HepG2 (cell line): Measurements from ENCODE around the gene GPBAR1. TPM values are rescaled to one million over a fixed set of nuclear protein-coding genes. Genes with fewer than 3 reads are reported as not detected.

Source experiments
- AKNA ChIP-seq: sonication (generic); formaldehyde crosslinking; IDR thresholded peaks from 2 replicates; pipeline ENCODE4 v1.4.0; 2020; ENCODE audit warnings: missing genetic modification reagents, borderline replicate concordance
- ARNTL ChIP-seq: sonication (generic); formaldehyde crosslinking; IDR thresholded peaks from 2 replicates; pipeline ENCODE4 v1.4.0; 2020; ENCODE audit warnings: mild to moderate bottlenecking, missing genetic modification reagents
- BRCA1 ChIP-seq: sonication (generic); formaldehyde crosslinking; IDR thresholded peaks from 2 replicates; pipeline ENCODE4 v1.4.0; 2020; ENCODE audit warnings: missing genetic modification reagents
- CBX2 ChIP-seq, 2 experiments: fragments of 200-600 bp in 1 of 2; sonication (generic); formaldehyde crosslinking in 1 of 2; IDR thresholded peaks; 2 replicates each; pipeline versions ENCODE4 v1.7.0 to v1.8.1; 2018 to 2022; ENCODE audit warnings: low read depth in 2 of 2, low read length in 1 of 2, mild to moderate bottlenecking in 1 of 2, missing genetic modification reagents in 1 of 2
- CREB3 ChIP-seq: sonication (generic); formaldehyde crosslinking; IDR thresholded peaks from 2 replicates; pipeline ENCODE4 v1.5.0; 2020; ENCODE audit warnings: missing genetic modification reagents
- FOXK2 ChIP-seq: fragments of 450-650 bp; IDR thresholded peaks from 2 replicates; pipeline ENCODE4 v1.6.1; 2016
- KDM1A ChIP-seq: IDR thresholded peaks from 2 replicates; pipeline ENCODE4 v1.6.1; 2016; ENCODE audit warnings: missing compliant biosample characterization
- KDM5A ChIP-seq: fragments of 200-600 bp; sonication (generic); IDR thresholded peaks from 2 replicates; pipeline ENCODE4 v1.7.0; 2018; ENCODE audit warnings: antibody characterized with exemption, mild to moderate bottlenecking, low read length, borderline replicate concordance
- KLF11 ChIP-seq: IDR thresholded peaks from 2 replicates; pipeline ENCODE4 v1.6.1; 2016; ENCODE audit warnings: missing compliant biosample characterization
- KLF6 ChIP-seq: IDR thresholded peaks from 2 replicates; pipeline ENCODE4 v1.8.0; 2016; ENCODE audit warnings: missing biosample characterization, missing genetic modification reagents
- NFATC3 ChIP-seq: sonication (generic); formaldehyde crosslinking; IDR thresholded peaks from 2 replicates; pipeline ENCODE4 v1.5.1; 2020; ENCODE audit warnings: mild to moderate bottlenecking, missing genetic modification reagents
- POGZ ChIP-seq: sonication (generic); formaldehyde crosslinking; IDR thresholded peaks from 2 replicates; pipeline ENCODE4 v1.4.0; 2020; ENCODE audit warnings: mild to moderate bottlenecking, missing genetic modification reagents
- RBFOX2 ChIP-seq: fragments of 200-400 bp; formaldehyde crosslinking; IDR thresholded peaks from 2 replicates; pipeline ENCODE4 v1.6.1; 2017; ENCODE audit warnings: low read depth, mild to moderate bottlenecking, low read length
- SP4 ChIP-seq: sonication (generic); formaldehyde crosslinking; IDR thresholded peaks from 2 replicates; pipeline ENCODE4 v1.8.1; 2023; ENCODE audit warnings: mild to moderate bottlenecking, missing genetic modification reagents
- TBP ChIP-seq: sonication (generic); formaldehyde crosslinking; IDR thresholded peaks from 2 replicates; pipeline ENCODE4 v1.5.0; 2020; ENCODE audit warnings: missing genetic modification reagents
- TCF7L2 ChIP-seq: IDR thresholded peaks from 2 replicates; pipeline ENCODE4 v1.6.1; 2011; ENCODE audit warnings: mild to moderate bottlenecking, low read depth, low read length, moderate library complexity
- polyA plus RNA-seq, 8 experiments: library from polyadenylated mRNA; depleted of rRNA in 3 of 8; stranded (reverse) in 7 of 8; unstranded in 1 of 8; fragments of >200 nt; fragmentation: Illumina TruSeq in 4 of 8; extraction: Trizol in 4 of 8; gene quantifications; 2 replicates each; pipeline versions ENCODE4 v1.2.1 to v1.2.3, GENCODE V29; 2011 to 2016; ENCODE audit warnings: low read depth in 4 of 8, missing spikeins in 1 of 8, mixed read lengths in 1 of 8; ENCODE audit not compliant: insufficient read depth in 1 of 8
- total RNA-seq, 5 experiments: library from RNA; depleted of rRNA; stranded (reverse); fragments of >200 nt; fragmentation: Illumina TruSeq; extraction: Trizol; gene quantifications; 2 replicates each; pipeline ENCODE4 v1.2.3, GENCODE V29; 2016; ENCODE audit warnings: low read depth in 1 of 5
- TF ChIP-seq, protein P1 (sequence below): sonication (generic); formaldehyde crosslinking; IDR thresholded peaks from 2 replicates; pipeline ENCODE4 v1.4.0; 2020; ENCODE audit warnings: mild to moderate bottlenecking, missing genetic modification reagents
- TF ChIP-seq, protein P2 (sequence below): sonication (generic); formaldehyde crosslinking; IDR thresholded peaks from 2 replicates; pipeline ENCODE4 v1.4.0; 2020; ENCODE audit warnings: missing genetic modification reagents

The GPBAR1 gene
- total and polyA plus RNA-seq, 2 of the 13 experiments (the other 11 are each of a cell fraction or from before 2014, with no cell fraction given) = 0.05 to 0.09 TPM

DNA sequence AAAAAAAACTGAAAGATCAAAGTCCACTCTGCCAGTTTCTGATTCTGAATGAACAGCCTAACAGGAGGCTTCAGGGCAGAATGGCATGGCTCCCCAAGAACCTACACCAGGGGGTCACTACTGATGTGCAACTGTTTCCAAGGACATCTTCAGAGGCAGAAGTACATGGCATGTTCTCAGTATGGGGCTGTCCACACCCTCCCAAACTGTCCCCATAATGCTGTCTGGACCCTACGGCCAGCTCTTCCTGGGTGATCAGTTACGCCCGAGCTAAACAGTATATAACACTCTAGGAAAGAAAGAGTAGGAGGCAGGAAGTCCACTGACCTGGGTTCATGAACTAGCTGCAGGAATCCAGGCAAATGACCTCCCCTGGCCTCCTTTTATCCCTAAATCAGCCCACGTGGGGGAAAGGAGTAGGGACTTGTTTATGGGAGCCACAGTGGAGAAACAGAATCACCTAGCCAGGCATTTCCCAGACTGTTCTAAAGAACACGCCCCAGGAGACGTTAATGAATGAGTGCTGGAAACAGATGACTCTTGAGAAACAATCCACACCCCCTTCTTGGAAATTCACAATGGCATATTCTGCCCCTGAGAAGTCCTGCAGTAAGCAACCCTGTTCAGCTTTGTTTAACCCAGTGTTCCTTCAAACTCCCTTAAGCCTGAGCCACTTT is 29.0 kb downstream of the GPBAR1 start (continued):
- TF ChIP-seq CREB3 (CRISPR knock-in tag) (no peak), AKNA (CRISPR knock-in tag) (0 out of 2 replicates have a peak, but pooled peaks have one; percentile 37), KDM5A (peak; percentile 21; the same call in 1 of the 2 replicates), ARNTL (CRISPR knock-in tag) (0 out of 2 replicates have a peak, but pooled peaks have one; percentile 7), KLF6 (CRISPR knock-in tag) (no peak), TCF7L2 (no peak), NFATC3 (CRISPR knock-in tag) (peak; percentile 47; the same call in 1 of the 2 replicates), TBP (CRISPR knock-in tag) (0 out of 2 replicates have a peak, but pooled peaks have one; percentile 42), KLF11 (CRISPR knock-in tag) (no peak), FOXK2 (no peak), RBFOX2 (peak; percentile 57; the same call in 1 of the 2 replicates), POGZ (CRISPR knock-in tag) (no peak), SP4 (no peak), BRCA1 (CRISPR knock-in tag) (peak; percentile 85; the same call in 1 of the 2 replicates), KDM1A (CRISPR knock-in tag) (no peak), CBX2 (IDR thresholded peaks at IDR 0.05; ENCODE audit: low read depth, low read length) (no peak), CBX2 (CRISPR knock-in tag; IDR thresholded peaks at IDR 0.05; ENCODE audit: low read depth) (peak; percentile 29; the same call in 1 of the 2 replicates)
- TF ChIP-seq, protein P1, sequence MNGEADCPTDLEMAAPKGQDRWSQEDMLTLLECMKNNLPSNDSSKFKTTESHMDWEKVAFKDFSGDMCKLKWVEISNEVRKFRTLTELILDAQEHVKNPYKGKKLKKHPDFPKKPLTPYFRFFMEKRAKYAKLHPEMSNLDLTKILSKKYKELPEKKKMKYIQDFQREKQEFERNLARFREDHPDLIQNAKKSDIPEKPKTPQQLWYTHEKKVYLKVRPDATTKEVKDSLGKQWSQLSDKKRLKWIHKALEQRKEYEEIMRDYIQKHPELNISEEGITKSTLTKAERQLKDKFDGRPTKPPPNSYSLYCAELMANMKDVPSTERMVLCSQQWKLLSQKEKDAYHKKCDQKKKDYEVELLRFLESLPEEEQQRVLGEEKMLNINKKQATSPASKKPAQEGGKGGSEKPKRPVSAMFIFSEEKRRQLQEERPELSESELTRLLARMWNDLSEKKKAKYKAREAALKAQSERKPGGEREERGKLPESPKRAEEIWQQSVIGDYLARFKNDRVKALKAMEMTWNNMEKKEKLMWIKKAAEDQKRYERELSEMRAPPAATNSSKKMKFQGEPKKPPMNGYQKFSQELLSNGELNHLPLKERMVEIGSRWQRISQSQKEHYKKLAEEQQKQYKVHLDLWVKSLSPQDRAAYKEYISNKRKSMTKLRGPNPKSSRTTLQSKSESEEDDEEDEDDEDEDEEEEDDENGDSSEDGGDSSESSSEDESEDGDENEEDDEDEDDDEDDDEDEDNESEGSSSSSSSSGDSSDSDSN (CRISPR knock-in tag) = 0 out of 2 replicates have a peak, but pooled peaks have one; percentile 16
- TF ChIP-seq, protein P2, sequence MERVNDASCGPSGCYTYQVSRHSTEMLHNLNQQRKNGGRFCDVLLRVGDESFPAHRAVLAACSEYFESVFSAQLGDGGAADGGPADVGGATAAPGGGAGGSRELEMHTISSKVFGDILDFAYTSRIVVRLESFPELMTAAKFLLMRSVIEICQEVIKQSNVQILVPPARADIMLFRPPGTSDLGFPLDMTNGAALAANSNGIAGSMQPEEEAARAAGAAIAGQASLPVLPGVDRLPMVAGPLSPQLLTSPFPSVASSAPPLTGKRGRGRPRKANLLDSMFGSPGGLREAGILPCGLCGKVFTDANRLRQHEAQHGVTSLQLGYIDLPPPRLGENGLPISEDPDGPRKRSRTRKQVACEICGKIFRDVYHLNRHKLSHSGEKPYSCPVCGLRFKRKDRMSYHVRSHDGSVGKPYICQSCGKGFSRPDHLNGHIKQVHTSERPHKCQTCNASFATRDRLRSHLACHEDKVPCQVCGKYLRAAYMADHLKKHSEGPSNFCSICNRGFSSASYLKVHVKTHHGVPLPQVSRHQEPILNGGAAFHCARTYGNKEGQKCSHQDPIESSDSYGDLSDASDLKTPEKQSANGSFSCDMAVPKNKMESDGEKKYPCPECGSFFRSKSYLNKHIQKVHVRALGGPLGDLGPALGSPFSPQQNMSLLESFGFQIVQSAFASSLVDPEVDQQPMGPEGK (CRISPR knock-in tag) = 0 out of 2 replicates have a peak, but pooled peaks have one; percentile 26
